ENCODE results near the gene FKTN. TPM values are rescaled to one million over a fixed set of nuclear protein-coding genes. Genes with fewer than 3 reads are reported as not detected.

FKTN gene
- total and polyA plus RNA-seq, 2 donors (not counting 1 experiment from before 2014, with no cell fraction given) = 5.3 to 16.2 TPM

DNA sequence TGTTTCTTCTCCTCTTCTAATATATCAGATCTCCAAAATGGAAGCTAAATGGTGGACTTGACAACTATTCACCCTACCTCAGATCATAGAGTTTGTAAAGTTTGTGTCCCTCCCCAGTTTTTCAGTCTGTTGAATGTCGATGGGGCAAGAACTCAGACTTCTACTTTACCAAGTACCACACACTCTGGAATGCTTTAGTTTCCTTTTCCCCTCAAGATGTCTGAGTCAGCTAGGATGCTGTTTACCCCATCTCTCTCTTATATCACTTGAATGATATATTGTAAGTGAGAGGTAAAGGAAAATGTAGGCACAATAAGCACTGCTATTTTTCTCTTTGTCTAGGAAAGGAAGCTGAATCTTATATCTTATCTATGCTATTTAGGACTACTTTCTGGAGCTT, 78.4 kb downstream of the FKTN start:
- Mint-ChIP-seq H3K4me3 (no peak overlapping the region), H3K27me3 (no peaks in the 10 kb centered on the region), H3K4me1 (no peaks in the 10 kb centered on the region), H3K9me3 (ENCODE audit: insufficient read depth) (no peaks in the 10 kb centered on the region), H3K27ac (no peak overlapping the region)
- no peak overlapping the region for H2AFZ ChIP-seq (ENCODE audit: insufficient read depth, low read depth, low read length, poor library complexity, severe bottlenecking)
- no peaks in the 10 kb centered on the region for H3K79me2 ChIP-seq (ENCODE audit: control insufficient read depth, insufficient read depth, low read length)
- WGBS (ENCODE audit: insufficient coverage) = 100% methylated on average over 1 of the region's 1 CpG
- intact Hi-C loops (cut with micrococcal nuclease) = loop anchor here (2.0 kb wide), 1 partner anchor 82 kb away; no protein-coding TSS in a partner anchor
- H3K4me2 ChIP-seq (replicated peaks; ENCODE audit: low read depth, low read length, poor library complexity, severe bottlenecking) = no peak overlapping the region
- TF ChIP-seq, protein P1, sequence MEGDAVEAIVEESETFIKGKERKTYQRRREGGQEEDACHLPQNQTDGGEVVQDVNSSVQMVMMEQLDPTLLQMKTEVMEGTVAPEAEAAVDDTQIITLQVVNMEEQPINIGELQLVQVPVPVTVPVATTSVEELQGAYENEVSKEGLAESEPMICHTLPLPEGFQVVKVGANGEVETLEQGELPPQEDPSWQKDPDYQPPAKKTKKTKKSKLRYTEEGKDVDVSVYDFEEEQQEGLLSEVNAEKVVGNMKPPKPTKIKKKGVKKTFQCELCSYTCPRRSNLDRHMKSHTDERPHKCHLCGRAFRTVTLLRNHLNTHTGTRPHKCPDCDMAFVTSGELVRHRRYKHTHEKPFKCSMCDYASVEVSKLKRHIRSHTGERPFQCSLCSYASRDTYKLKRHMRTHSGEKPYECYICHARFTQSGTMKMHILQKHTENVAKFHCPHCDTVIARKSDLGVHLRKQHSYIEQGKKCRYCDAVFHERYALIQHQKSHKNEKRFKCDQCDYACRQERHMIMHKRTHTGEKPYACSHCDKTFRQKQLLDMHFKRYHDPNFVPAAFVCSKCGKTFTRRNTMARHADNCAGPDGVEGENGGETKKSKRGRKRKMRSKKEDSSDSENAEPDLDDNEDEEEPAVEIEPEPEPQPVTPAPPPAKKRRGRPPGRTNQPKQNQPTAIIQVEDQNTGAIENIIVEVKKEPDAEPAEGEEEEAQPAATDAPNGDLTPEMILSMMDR (IDR thresholded peaks at IDR 0.05) = no peak
- no peak for TF ChIP-seq EZH2 (IDR thresholded peaks at IDR 0.05; ENCODE audit: borderline replicate concordance, insufficient read depth, low read depth, low read length, poor library complexity, severe bottlenecking)
- peaks cover 0 to 8% of the 10 kb centered on the region in 2 experiments for H3K36me3 ChIP-seq (replicated peaks in 1 of 2; ENCODE audit: control extremely low read depth in 1 of 2, control insufficient read depth in 1 of 2, extremely low read depth in 1 of 2, insufficient read depth in 2 of 2, low read length in 1 of 2)
- POLR2A ChIA-PET = no interaction called here
- CTCF ChIA-PET = interaction anchor here (1.1 to 5.9 kb wide), 6 partner anchors 10 to 245 kb away, joined by 3 to 59 read pairs (median 4); no protein-coding TSS in a partner anchor
- no peaks in the 10 kb centered on the region for H4K20me1 ChIP-seq (ENCODE audit: control insufficient read depth, insufficient read depth, low read length, poor library complexity, severe bottlenecking)
- DNase-seq = no peak
- no peaks in the 10 kb centered on the region for H3K4me1 ChIP-seq (ENCODE audit: control insufficient read depth in 2 of 2, insufficient read depth in 2 of 2, low read length in 2 of 2)
- H3K4me3 ChIP-seq (ENCODE audit: control extremely low read depth in 1 of 5, extremely low read depth in 1 of 5, insufficient read depth in 1 of 5, low read depth in 2 of 5, low read length in 4 of 5) = no peak overlapping the region
- H3K9ac ChIP-seq (ENCODE audit: low read length) = no peak overlapping the region
- no peak for ATAC-seq (ENCODE audit: low read depth)
- no peaks in the 10 kb centered on the region for H3K27me3 ChIP-seq (replicated peaks in 1 of 4; ENCODE audit: control extremely low read depth in 1 of 4, control insufficient read depth in 3 of 4, insufficient read depth in 4 of 4, low read length in 3 of 4)
- H3K27ac ChIP-seq (ENCODE audit: low read length in 2 of 2) = no peak overlapping the region
- H3K9me3 ChIP-seq (ENCODE audit: control extremely low read depth in 1 of 3, control insufficient read depth in 2 of 3, insufficient read depth in 1 of 3, low read length in 2 of 3) = no peaks in the 10 kb centered on the region

DNA sequence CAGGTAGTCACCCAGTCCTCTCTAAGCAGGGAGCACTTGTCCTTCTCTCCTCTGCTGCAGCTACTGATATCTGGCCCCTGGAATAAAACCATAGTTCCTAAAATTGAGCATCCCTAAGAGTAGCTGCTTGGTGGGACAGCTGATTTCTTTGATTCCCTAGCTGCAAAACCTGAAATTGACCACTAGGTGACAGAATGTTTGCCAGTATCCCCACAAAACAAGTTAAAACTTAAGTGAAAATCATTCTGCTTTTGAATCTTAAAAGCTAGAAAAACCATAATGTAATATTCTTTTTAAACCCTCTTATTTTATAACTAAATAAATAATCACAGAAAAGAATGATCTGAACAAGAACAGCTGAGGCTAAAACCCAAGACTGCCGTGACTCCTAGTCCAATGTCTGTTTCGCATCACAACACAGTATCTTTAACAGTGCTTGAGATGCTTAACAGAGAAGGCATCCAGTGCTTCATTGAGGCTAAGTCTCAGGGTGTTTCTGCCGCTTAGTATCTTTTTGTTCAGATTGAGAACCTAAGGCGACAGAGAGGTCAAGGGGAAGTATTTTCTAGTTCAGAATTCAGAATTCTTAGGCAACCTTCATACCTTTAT, 80.0 kb downstream of the FKTN start:
- peaks cover 0 to 8% of the 10 kb centered on the region in 2 experiments for H3K36me3 ChIP-seq (replicated peaks in 1 of 2; ENCODE audit: control extremely low read depth in 1 of 2, control insufficient read depth in 1 of 2, extremely low read depth in 1 of 2, insufficient read depth in 2 of 2, low read length in 1 of 2)
- ChIA-PET POLR2A (no interaction called here), CTCF (interaction anchor here (0.8 to 5.9 kb wide), 17 partner anchors 9 to 244 kb away, joined by 3 to 59 read pairs (median 4); no protein-coding TSS in a partner anchor)
- H3K4me2 ChIP-seq (replicated peaks; ENCODE audit: low read depth, low read length, poor library complexity, severe bottlenecking) = no peak overlapping the region
- no peak overlapping the region for H2AFZ ChIP-seq (ENCODE audit: insufficient read depth, low read depth, low read length, poor library complexity, severe bottlenecking)
- Mint-ChIP-seq H3K27me3 (no peaks in the 10 kb centered on the region), H3K4me3 (no peak overlapping the region), H3K9me3 (ENCODE audit: insufficient read depth) (peaks cover 2% of the 10 kb centered on the region), H3K4me1 (no peaks in the 10 kb centered on the region), H3K27ac (no peak overlapping the region)
- ATAC-seq (ENCODE audit: low read depth) (no peak), DNase-seq (peak; percentile 12)
- H3K9ac ChIP-seq (ENCODE audit: low read length) = no peak overlapping the region
- no peaks in the 10 kb centered on the region for H3K79me2 ChIP-seq (ENCODE audit: control insufficient read depth, insufficient read depth, low read length)
- H3K9me3 ChIP-seq (ENCODE audit: control extremely low read depth in 1 of 3, control insufficient read depth in 2 of 3, insufficient read depth in 1 of 3, low read length in 2 of 3) = no peaks in the 10 kb centered on the region
- H3K27ac ChIP-seq (ENCODE audit: low read length in 2 of 2) = no peak overlapping the region
- intact Hi-C loops (cut with micrococcal nuclease) = loop anchor here (2.0 kb wide), 1 partner anchor 81 kb away; no protein-coding TSS in a partner anchor
- no peaks in the 10 kb centered on the region for H4K20me1 ChIP-seq (ENCODE audit: control insufficient read depth, insufficient read depth, low read length, poor library complexity, severe bottlenecking)
- H3K4me1 ChIP-seq (ENCODE audit: control insufficient read depth in 2 of 2, insufficient read depth in 2 of 2, low read length in 2 of 2) = no peaks in the 10 kb centered on the region
- H3K4me3 ChIP-seq (ENCODE audit: control extremely low read depth in 1 of 5, extremely low read depth in 1 of 5, insufficient read depth in 1 of 5, low read depth in 2 of 5, low read length in 4 of 5) = no peak overlapping the region
- 100% methylated on average over 1 of the region's 4 CpGs for WGBS (ENCODE audit: insufficient coverage)
- no peaks in the 10 kb centered on the region for H3K27me3 ChIP-seq (replicated peaks in 1 of 4; ENCODE audit: control extremely low read depth in 1 of 4, control insufficient read depth in 3 of 4, insufficient read depth in 4 of 4, low read length in 3 of 4)
- no peak for TF ChIP-seq EZH2 (IDR thresholded peaks at IDR 0.05; ENCODE audit: borderline replicate concordance, insufficient read depth, low read depth, low read length, poor library complexity, severe bottlenecking)
- TF ChIP-seq, protein P1 (IDR thresholded peaks at IDR 0.05) = peak; percentile 68
